Heart left ventricle (tissue), 16 donors: ENCODE data around the gene IGSF1. TPM values are rescaled to one million over a fixed set of nuclear protein-coding genes. Genes with fewer than 3 reads are reported as not detected.

Source experiments
- ATAC-seq, 4 donors: fragments of 200-7000 bp; cut with Tn5 transposase; one replicate each; pipeline ENCODE4 v1.9.1; 2020 to 2022; ENCODE audit warnings: moderate library complexity in 4 of 4, mild to moderate bottlenecking in 3 of 4, moderate number of reproducible peaks in 1 of 4
- DNase-seq, 5 donors: peaks; one replicate each; pipeline ENCODE4 v3.0.0-alpha.2; 2020
- H3K27ac ChIP-seq, 12 donors: fragments of 200-600 bp; sonication (generic) in 4 of 12; one replicate each; pipeline versions ENCODE4 v1.5.0 to v1.8.0; 2016 to 2022; ENCODE audit warnings: mild to moderate bottlenecking in 2 of 12
- H3K27me3 ChIP-seq, 9 donors: fragments of 200-600 bp; sonication (generic) in 2 of 9; one replicate each; pipeline versions ENCODE4 v1.5.1 to v1.8.0; 2016 to 2022; ENCODE audit warnings: mild to moderate bottlenecking in 3 of 9
- H3K36me3 ChIP-seq, 9 donors: fragments of 200-600 bp; sonication (generic) in 2 of 9; one replicate each; pipeline versions ENCODE4 v1.5.0 to v1.8.0; 2018 to 2022; ENCODE audit warnings: mild to moderate bottlenecking in 2 of 9
- H3K4me1 ChIP-seq, 12 donors: fragments of 200-600 bp; sonication (generic) in 4 of 12; one replicate each; pipeline versions ENCODE4 v1.5.0 to v1.8.0; 2016 to 2022; ENCODE audit warnings: mild to moderate bottlenecking in 3 of 12
- H3K4me3 ChIP-seq, 12 donors: fragments of 200-600 bp; sonication (generic) in 4 of 12; one replicate each; pipeline versions ENCODE4 v1.5.0 to v1.8.0; 2017 to 2022; ENCODE audit warnings: mild to moderate bottlenecking in 9 of 12, moderate library complexity in 4 of 12
- H3K9me3 ChIP-seq, 12 donors: fragments of 200-600 bp; sonication (generic) in 4 of 12; one replicate each; pipeline versions ENCODE4 v1.5.0 to v1.8.0; 2016 to 2022; ENCODE audit warnings: mild to moderate bottlenecking in 1 of 12
- POLR2A ChIP-seq, 2 donors: fragments of 450-650 bp; IDR thresholded peaks; one replicate each; pipeline ENCODE4 v1.6.1; 2017; ENCODE audit warnings: antibody characterized with exemption in 2 of 2, mild to moderate bottlenecking in 2 of 2, moderate library complexity in 2 of 2
- WGBS, 4 donors: extraction: QIAGEN DNeasy Blood & Tissue Kit in 2 of 4; methylation state at CpG; one replicate each; pipeline versions ENCODE4 v1.1.5 to v1.1.7; 2013 to 2018; 5-methylcytosine and 5-hydroxymethylcytosine counted together
- intact Hi-C, 10 donors: fragments of 100-400 bp; cut with DNase I; formaldehyde crosslinking; loops; one replicate each; pipeline versions ENCODE4 v1.11.1 to v1.14.2; 2022
- polyA plus RNA-seq, 2 donors: library from polyadenylated mRNA; stranded (reverse); fragments of 200-250 nt; gene quantifications; one replicate each; pipeline ENCODE4 v1.2.3, GENCODE V29; 2013
- total RNA-seq, 9 donors: library from RNA; depleted of rRNA in 2 of 9; stranded (reverse); fragments of >200 nt in 2 of 9; fragmentation: NEBNext Ultra II Directional in 3 of 9; extraction: Animal tissue kit (Norgen Biotek cat#: 25700) in 3 of 9; gene quantifications; one replicate each; pipeline versions ENCODE4 v1.1.0 to v1.2.4, GENCODE V29; 2016 to 2023
- TF ChIP-seq, protein P1 (sequence below), 12 donors: fragments of 200-600 bp; sonication (generic) in 4 of 12; IDR thresholded peaks; one replicate each; pipeline versions ENCODE4 v1.5.0 to v1.8.0; 2018 to 2022; ENCODE audit warnings: antibody characterized with exemption in 12 of 12, mild to moderate bottlenecking in 5 of 12
- donor health status: ischemic (EF 13 %, LVEDD 7.1; RV severe dilation, severe dysfunction).
- donor health status: healthy with polysubstance abuse.
- donor health status: DM: no; HTN: yes; CAD: no.
- donor health status: DM: no; HTN: no; CAD: no.
- donor health status: ischemic (EF 25% LVEDD 6.9; RV normal size, moderate dysfunction).
- donor health status: ischemic (EF 25% LVEDD 5.7; RV mildly dilated, moderate dysfunction).
- donor health status: healthy.
- donor health status: DM: yes; HTN: yes; CAD: no.
- donor health status: ischemic (EF 35%, LVEDD 5.7; RV mildly dilated, moderate dysfunction).
- donor health status: nonischemic (EF 11% LVEDD 7.7; RV severe dilation, severe dysfunction).
- donor health status: DM: yes; HTN: yes; CAD: no.
- donor health status: PGD.
- donor health status: ischemic (EF 29% LVEDD 5.4; RV normal size, mild dysfunction).
- donor health status: nonischemic (EF 23%, LVEDD 6.1; RV moderate dilation, normal function).

IGSF1 gene
- total and polyA plus RNA-seq, 11 donors: 0.12 to 8.4 (median 1.4) TPM

DNA sequence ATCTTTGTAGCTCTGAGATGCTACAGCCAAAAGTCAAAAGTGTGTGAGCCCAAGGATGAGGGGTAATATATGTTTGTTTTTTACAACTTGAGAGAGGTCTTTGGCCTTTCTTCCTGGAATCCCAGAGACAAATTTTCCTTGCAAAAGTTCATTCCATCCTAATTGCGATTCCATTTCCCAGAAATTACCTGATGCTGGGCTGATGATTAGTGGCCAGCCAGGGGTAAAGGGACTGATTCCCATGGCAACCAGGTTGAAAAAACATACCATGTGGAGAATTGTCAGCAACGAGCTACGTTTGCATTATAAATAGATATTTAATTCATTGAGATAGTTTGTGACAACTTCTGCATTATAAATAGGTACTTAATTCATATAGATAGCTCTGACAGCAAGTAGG, 17.8 kb downstream of the IGSF1 start:
- intact Hi-C loops: no loop called here
- DNase-seq: no peak
- no peaks in the 10 kb centered on the region for H3K9me3 ChIP-seq
- ATAC-seq: no peak
- no peak overlapping the region for H3K27ac ChIP-seq
- peaks cover 0 to 13% (median 0%) of the 10 kb centered on the region in 9 donors for H3K27me3 ChIP-seq
- WGBS, 4 donors: 23 to 30% (median 29%) methylated on average over 3 of the region's 3 CpGs
- TF ChIP-seq, protein P1, sequence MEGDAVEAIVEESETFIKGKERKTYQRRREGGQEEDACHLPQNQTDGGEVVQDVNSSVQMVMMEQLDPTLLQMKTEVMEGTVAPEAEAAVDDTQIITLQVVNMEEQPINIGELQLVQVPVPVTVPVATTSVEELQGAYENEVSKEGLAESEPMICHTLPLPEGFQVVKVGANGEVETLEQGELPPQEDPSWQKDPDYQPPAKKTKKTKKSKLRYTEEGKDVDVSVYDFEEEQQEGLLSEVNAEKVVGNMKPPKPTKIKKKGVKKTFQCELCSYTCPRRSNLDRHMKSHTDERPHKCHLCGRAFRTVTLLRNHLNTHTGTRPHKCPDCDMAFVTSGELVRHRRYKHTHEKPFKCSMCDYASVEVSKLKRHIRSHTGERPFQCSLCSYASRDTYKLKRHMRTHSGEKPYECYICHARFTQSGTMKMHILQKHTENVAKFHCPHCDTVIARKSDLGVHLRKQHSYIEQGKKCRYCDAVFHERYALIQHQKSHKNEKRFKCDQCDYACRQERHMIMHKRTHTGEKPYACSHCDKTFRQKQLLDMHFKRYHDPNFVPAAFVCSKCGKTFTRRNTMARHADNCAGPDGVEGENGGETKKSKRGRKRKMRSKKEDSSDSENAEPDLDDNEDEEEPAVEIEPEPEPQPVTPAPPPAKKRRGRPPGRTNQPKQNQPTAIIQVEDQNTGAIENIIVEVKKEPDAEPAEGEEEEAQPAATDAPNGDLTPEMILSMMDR (IDR thresholded peaks at IDR 0.05): no peak
- no peak for TF ChIP-seq POLR2A (IDR thresholded peaks at IDR 0.05)
- no peaks in the 10 kb centered on the region for H3K36me3 ChIP-seq
- no peaks in the 10 kb centered on the region for H3K4me1 ChIP-seq
- no peak overlapping the region for H3K4me3 ChIP-seq

DNA sequence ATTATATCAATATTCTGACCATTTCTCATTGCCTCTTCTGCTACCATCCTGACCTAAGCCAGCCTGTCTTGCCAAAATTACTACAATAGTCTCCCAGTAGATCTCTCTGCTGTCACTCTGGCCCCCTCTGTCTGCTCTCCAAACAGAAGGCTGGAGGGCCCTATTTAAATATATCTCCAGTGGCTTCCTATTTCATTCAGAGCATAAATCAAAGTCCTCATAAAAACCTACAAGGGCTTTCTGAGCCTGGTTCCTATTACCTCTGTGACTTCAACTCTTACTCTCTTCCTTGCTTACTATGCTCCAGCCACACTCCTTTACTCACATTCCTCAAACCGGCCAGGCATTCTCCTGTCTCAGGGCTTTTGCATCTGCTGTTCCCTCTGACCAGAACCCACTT, 19.0 kb downstream of the IGSF1 start:
- ATAC-seq (no peak), DNase-seq (no peak)
- H3K4me3 ChIP-seq: no peak overlapping the region
- no peaks in the 10 kb centered on the region for H3K4me1 ChIP-seq
- no peaks in the 10 kb centered on the region for H3K9me3 ChIP-seq
- TF ChIP-seq POLR2A (IDR thresholded peaks at IDR 0.05): no peak
- TF ChIP-seq, protein P1 (IDR thresholded peaks at IDR 0.05): no peak
- intact Hi-C loops: no loop called here
- peaks cover 0 to 7% (median 0%) of the 10 kb centered on the region in 9 donors for H3K27me3 ChIP-seq
- 0 to 57% (median 45%) methylated on average over 1 of the region's 1 CpG for WGBS, 4 donors
- no peaks in the 10 kb centered on the region for H3K36me3 ChIP-seq
- no peak overlapping the region for H3K27ac ChIP-seq

DNA sequence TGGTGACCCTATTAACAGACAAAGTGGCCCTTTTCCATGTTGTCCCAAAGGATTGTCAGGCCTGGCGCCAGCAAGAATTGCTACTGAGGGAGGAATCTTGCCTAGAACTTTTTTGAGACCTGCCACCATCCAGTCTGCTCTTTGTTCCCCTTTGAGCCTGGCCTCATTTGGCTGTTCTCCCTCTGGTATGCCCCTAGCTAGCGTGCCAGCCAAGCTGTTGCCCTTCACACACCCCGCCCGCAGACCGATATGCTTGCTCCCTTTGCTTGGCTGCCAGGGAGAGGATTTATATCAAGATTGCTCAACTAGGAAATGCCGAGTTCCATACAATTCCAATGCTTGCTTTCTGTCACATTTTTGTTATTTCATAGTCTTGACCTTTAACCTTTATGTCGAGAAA, 24.4 kb downstream of the IGSF1 start:
- H3K4me1 ChIP-seq: no peaks in the 10 kb centered on the region
- no peaks in the 10 kb centered on the region for H3K36me3 ChIP-seq
- H3K27ac ChIP-seq: no peak overlapping the region
- 68 to 84% (median 74%) methylated on average over 7 of the region's 7 CpGs for WGBS, 4 donors
- no peaks in the 10 kb centered on the region for H3K9me3 ChIP-seq
- TF ChIP-seq POLR2A (IDR thresholded peaks at IDR 0.05): no peak
- TF ChIP-seq, protein P1 (IDR thresholded peaks at IDR 0.05): no peak
- H3K4me3 ChIP-seq: no peak overlapping the region
- DNase-seq (peak in 2 of 5 donors; percentile 17 to 41), ATAC-seq (peak in 3 of 4 donors; percentile 77 to 83 (median 82))
- H3K27me3 ChIP-seq: peaks cover 0 to 24% (median 0%) of the 10 kb centered on the region in 9 donors
- intact Hi-C loops: no loop called here

DNA sequence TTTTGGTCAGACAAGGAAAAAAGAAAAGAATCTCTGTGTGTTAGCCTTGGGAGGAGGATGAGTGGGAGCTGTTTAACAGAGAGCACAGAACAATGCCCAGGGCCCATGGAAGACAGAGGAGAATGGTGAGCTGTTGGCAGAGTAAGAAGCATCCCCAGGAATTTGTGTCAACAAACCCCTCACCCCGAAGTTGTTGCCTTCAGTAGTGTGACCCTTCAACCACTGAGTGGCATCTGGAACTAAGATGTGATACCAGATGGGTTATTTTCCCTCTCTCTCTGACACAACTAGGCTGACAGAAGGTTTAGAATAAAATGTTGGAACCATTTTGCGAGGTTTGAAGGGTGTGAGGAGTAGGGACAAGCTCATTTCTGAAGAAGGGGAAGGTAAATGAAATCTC, 25.1 kb downstream of the IGSF1 start:
- DNase-seq (no peak), ATAC-seq (no peak)
- Histone ChIP-seq H3K4me1 (no peaks in the 10 kb centered on the region), H3K9me3 (no peaks in the 10 kb centered on the region), H3K27ac (no peak overlapping the region), H3K4me3 (no peak overlapping the region), H3K36me3 (no peaks in the 10 kb centered on the region), H3K27me3 (peaks cover 0 to 29% (median 0%) of the 10 kb centered on the region in 9 donors)
- WGBS, 4 donors: 25 to 59% (median 54%) methylated on average over 2 of the region's 2 CpGs
- intact Hi-C loops: no loop called here
- TF ChIP-seq, protein P1 (IDR thresholded peaks at IDR 0.05): no peak
- no peak for TF ChIP-seq POLR2A (IDR thresholded peaks at IDR 0.05)
